Skeletal muscle satellite cell (primary cell): ENCODE measurements around the gene GSC. TPM values are rescaled to one million over a fixed set of nuclear protein-coding genes. Genes with fewer than 3 reads are reported as not detected.
A peak's percentile ranks its signal among the peaks of the same experiment; 100 is the strongest.
"Not testable (repeated sequence)": the region's sequence is repeated elsewhere in the genome, so short reads cannot be mapped to it uniquely, and the experiment has no call there.

Experiments used
- H3K27me3 ChIP-seq: 2 replicates; pipeline ENCODE4 v1.7.0; 2013; ENCODE audit warnings: low read length; ENCODE audit not compliant: control insufficient read depth, insufficient read depth
- H3K36me3 ChIP-seq: 2 replicates; pipeline ENCODE4 v1.7.0; 2013; ENCODE audit warnings: mild to moderate bottlenecking, control low read depth, low read length; ENCODE audit not compliant: insufficient read depth
- H3K4me1 ChIP-seq: 2 replicates; pipeline ENCODE4 v1.7.0; 2013; ENCODE audit warnings: low read length; ENCODE audit not compliant: control insufficient read depth, insufficient read depth
- H3K4me2 ChIP-seq: 2 replicates; pipeline ENCODE4 v1.7.0; 2013; ENCODE audit warnings: mild to moderate bottlenecking, low read length
- H3K4me3 ChIP-seq: 2 replicates; pipeline ENCODE4 v1.7.0; 2013; ENCODE audit warnings: low read length
- H3K9ac ChIP-seq: 2 replicates; pipeline ENCODE4 v1.7.0; 2013; ENCODE audit warnings: mild to moderate bottlenecking, low read depth, low read length, moderate library complexity
- H3K9me3 ChIP-seq: replicated peaks from 2 replicates; pipeline ENCODE4 v1.7.0; 2013; ENCODE audit warnings: mild to moderate bottlenecking, control low read depth, low read length
- total RNA-seq: library from RNA; depleted of rRNA; stranded (reverse); fragments of >200 nt; gene quantifications from 2 replicates; pipeline ENCODE4 v1.2.3, GENCODE V29; 2012; rRNA removed

The GSC gene
- total RNA-seq: 0.51 and 0.87 TPM in 2 replicates

DNA sequence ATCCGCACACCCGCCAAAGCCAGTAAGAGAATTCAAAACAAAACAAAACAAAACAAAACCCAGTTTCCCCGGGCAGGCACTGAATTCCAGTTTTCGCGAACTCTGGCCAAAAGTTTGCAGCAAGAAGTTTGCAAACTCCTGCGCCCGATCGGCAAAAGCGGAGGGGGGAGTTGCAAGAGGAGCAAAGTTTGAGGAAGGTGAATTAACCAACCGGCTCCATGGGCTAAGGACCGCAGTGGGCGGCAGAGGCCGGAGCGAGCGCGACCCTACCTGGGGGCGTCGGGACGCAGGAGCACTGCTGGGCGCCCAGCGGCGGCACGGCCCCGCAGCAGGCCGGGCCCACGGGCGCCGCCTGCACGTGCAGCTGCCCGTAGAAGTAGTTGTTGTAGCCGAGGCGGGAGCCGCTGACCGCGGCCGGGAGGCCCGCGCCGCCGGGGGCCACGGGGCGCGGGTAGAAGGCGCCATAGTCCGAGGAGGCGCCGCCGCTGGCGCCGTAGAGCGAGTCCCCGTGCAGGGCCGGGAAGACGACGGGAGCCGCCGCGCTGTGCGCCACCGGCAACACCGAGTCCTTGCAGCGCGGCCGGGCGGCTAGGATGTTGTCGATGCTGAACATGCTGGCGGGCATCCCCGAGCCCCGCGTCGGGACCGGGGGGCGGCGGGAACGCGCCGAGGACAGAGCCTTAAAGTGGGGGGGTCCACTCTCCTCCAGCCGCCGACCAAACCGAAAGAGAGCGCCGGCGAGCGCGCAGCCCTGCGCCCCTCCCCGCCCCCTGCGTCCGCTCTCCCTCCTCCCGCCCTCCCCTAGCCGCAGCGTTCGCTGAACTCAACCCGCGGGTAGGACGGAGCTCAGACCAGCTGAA lies at the start of gene GSC:
Gene GSC (minus strand): TSS at position 723 of the 860 bp plus-strand sequence. CDS start 98 bp downstream, at position 625.
- H3K4me2 ChIP-seq: peak within 1 kb of the TSS; percentile 87
- H3K4me1 ChIP-seq: peaks cover 16% of the 10 kb centered on the region
- H3K4me3 ChIP-seq: peak within 1 kb of the TSS; percentile 70
- H3K27me3 ChIP-seq: peaks cover 74% of the 10 kb centered on the region
- peak within 1 kb of the TSS; percentile 47 for H3K9ac ChIP-seq
- no peaks in the 10 kb centered on the region for H3K9me3 ChIP-seq
- H3K36me3 ChIP-seq: no peaks in the 10 kb centered on the region

DNA sequence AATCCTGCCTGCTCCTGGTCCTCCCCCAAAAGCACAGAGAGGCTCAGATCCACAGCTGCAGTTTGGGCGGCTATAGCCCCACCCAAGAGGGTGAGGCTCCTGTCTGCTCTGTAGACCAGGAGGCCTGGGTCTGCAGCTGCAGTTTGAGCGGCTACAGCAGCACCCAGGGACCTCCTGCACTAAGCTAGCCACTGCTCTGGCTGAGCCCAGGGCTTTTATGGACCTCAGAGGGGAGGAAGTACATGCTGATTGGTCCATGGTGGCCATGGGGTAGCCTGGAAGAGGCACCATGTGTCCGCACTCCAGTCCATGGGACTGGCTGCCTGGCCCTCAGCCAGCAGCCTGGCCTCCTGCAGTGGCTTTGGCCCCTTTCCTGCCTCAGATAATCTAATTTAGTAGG lies 49.6 kb upstream of the GSC start:
- H3K4me1 ChIP-seq: no peaks in the 10 kb centered on the region
- H3K36me3 ChIP-seq: no peaks in the 10 kb centered on the region
- H3K9ac ChIP-seq: no peak overlapping the region
- H3K27me3 ChIP-seq: no peaks in the 10 kb centered on the region
- H3K4me2 ChIP-seq: no peak overlapping the region
- peaks cover under 1% of the 10 kb centered on the region for H3K9me3 ChIP-seq
- no peak overlapping the region for H3K4me3 ChIP-seq

DNA sequence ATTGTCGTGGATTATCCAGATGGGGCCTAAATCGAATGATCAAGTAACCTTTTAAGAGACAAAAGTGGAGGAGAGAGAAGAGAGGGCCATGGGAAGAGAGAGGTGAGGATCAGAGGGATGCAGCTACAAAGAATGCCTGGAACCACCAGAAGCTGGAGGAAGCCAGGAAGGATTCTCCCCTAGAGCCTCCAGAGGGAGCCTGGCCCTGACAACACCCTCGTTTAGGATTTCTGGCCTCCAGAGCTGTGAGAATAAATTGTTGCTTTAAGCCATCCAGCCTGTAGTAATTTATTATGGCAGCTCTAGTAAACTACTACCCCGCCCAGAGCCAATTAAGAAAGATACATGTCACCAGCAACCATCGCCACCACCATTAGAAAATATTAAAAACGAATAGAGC lies 46.2 kb upstream of the GSC start:
- no peak overlapping the region for H3K4me2 ChIP-seq
- no peaks in the 10 kb centered on the region for H3K36me3 ChIP-seq
- H3K9me3 ChIP-seq: no peaks in the 10 kb centered on the region
- no peak overlapping the region for H3K4me3 ChIP-seq
- H3K9ac ChIP-seq: no peak overlapping the region
- no peaks in the 10 kb centered on the region for H3K27me3 ChIP-seq
- no peaks in the 10 kb centered on the region for H3K4me1 ChIP-seq

DNA sequence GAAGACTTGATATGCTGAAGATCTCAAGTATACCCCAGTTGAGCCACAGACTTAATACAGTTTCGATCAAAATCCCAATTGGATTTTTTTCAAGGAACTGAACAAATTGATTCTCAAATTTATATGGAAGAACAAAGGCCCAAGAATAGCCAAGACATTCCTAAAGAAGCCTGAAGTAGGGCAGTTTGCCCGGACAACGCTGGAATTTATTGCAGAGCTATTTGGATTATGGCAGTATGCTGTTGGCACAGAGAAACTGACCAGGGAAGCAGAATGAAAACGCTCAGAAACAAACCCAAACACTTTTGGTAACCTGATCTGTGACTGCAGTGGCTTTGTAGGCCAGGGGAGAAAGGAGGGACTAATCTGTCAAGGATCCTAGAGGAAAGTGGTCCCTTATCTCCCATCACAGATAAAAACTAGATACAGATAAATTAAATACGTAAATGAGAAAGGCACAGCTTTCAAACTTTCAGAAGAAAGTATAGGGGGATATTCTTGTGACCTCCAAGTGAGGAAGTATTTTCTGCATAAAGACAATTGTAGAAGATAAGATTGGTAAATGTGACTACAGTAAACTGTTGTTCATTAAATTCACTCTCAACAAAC lies 35.9 kb upstream of the GSC start:
- no peaks in the 10 kb centered on the region for H3K36me3 ChIP-seq
- no peak overlapping the region for H3K4me3 ChIP-seq
- H3K4me1 ChIP-seq: no peaks in the 10 kb centered on the region
- H3K9ac ChIP-seq: no peak overlapping the region
- no peaks in the 10 kb centered on the region for H3K9me3 ChIP-seq
- no peak overlapping the region for H3K4me2 ChIP-seq
- H3K27me3 ChIP-seq: no peaks in the 10 kb centered on the region

GRCh38 chr14:94801225-94801624 lies 31.3 kb upstream of the GSC start:
- Histone ChIP-seq H3K36me3 (no peaks in the 10 kb centered on the region), H3K4me1 (no peaks in the 10 kb centered on the region), H3K27me3 (no peaks in the 10 kb centered on the region)

DNA sequence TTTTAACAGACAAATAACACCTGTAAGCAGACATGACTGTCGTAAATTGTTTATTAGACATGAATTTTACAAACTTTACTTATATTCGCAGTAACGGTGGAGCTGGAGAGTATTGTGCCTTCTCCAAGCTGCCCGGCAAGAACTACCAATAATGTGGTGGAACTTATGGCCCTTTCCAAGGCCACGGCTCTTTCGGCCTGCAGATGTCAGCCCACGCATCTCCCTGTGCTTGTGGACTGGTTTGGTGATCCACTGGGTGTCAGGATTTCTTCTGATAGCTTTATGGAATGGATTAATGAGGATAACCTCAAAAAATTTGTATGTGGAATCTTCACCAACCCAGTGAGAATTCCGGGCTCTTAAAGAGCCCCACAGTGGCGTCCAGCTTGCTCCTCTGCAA lies 30.9 kb upstream of the GSC start:
- not testable (repeated sequence) for H3K4me3 ChIP-seq, H3K9me3 ChIP-seq, H3K9ac ChIP-seq, H3K27me3 ChIP-seq, H3K36me3 ChIP-seq, H3K4me1 ChIP-seq, H3K4me2 ChIP-seq

More at GRCh38 chr14:94801225-94801624, 31.3 kb upstream of the GSC start:
- no peak overlapping the region for H3K4me3 ChIP-seq
- H3K9me3 ChIP-seq: no peaks in the 10 kb centered on the region
- no peak overlapping the region for H3K9ac ChIP-seq
- H3K4me2 ChIP-seq: no peak overlapping the region

- H3K4me1 ChIP-seq: no peaks in the 10 kb centered on the region
Measured at GRCh38 chr14:94797887-94798286, 28.0 kb upstream of the GSC start.

DNA sequence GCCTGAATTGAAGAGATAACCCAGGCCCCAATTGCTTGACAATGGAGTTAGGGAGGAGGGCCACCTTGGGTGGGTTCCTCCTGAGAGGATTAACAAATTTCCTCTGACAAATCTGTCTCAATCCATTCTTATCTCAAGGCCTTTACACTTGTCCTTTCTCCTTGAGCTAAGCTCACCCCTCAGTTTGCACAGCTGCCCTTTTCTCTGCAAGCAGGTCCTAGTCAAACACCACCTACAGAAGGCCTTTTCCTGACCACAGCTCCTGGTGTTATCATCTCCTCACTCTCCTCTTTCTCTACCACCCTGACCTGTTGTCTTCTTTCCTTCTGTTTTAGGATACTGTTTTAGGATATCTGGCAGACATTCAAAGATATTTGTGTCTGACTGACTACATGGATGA lies 26.4 kb upstream of the GSC start:
- H3K9ac ChIP-seq: no peak overlapping the region
- H3K4me3 ChIP-seq: no peak overlapping the region
- no peak overlapping the region for H3K4me2 ChIP-seq
- no peaks in the 10 kb centered on the region for H3K36me3 ChIP-seq
- no peaks in the 10 kb centered on the region for H3K9me3 ChIP-seq
- H3K4me1 ChIP-seq: no peaks in the 10 kb centered on the region
- H3K27me3 ChIP-seq: no peaks in the 10 kb centered on the region

More at GRCh38 chr14:94797887-94798286, 28.0 kb upstream of the GSC start:
- H3K9me3 ChIP-seq: no peaks in the 10 kb centered on the region
- H3K36me3 ChIP-seq: no peaks in the 10 kb centered on the region
- H3K4me3 ChIP-seq: no peak overlapping the region
- H3K9ac ChIP-seq: no peak overlapping the region
- H3K27me3 ChIP-seq: no peaks in the 10 kb centered on the region
- no peak overlapping the region for H3K4me2 ChIP-seq

DNA sequence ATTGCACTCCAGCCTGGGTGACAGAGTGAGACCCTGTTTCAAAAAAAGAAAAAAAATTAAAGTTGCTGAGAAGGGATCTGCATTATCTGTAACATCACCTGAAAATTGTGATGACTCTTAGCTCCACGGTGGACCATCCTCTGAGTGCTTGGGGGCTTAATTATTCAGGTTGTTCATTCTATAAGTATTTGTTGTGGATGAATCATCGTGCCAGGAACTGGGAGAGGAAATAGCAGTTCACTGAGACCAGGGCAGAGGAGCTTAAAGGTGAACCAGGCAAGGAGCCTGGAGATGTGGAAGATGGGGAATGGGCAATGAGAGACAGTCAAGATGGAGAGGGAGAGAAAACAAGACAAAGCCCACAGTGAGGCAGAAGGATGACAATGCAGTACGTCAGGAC lies 25.5 kb upstream of the GSC start:
- Histone ChIP-seq H3K36me3 (no peaks in the 10 kb centered on the region), H3K27me3 (no peaks in the 10 kb centered on the region), H3K4me2 (no peak overlapping the region), H3K9me3 (no peaks in the 10 kb centered on the region), H3K4me1 (no peaks in the 10 kb centered on the region), H3K9ac (no peak overlapping the region), H3K4me3 (no peak overlapping the region)

GRCh38 chr14:94793901-94794300 lies 24.0 kb upstream of the GSC start:
- H3K27me3 ChIP-seq: no peaks in the 10 kb centered on the region
- no peaks in the 10 kb centered on the region for H3K36me3 ChIP-seq
- no peak overlapping the region for H3K4me2 ChIP-seq
- no peak overlapping the region for H3K4me3 ChIP-seq
- H3K9me3 ChIP-seq: no peaks in the 10 kb centered on the region
- no peaks in the 10 kb centered on the region for H3K4me1 ChIP-seq
- H3K9ac ChIP-seq: no peak overlapping the region

DNA sequence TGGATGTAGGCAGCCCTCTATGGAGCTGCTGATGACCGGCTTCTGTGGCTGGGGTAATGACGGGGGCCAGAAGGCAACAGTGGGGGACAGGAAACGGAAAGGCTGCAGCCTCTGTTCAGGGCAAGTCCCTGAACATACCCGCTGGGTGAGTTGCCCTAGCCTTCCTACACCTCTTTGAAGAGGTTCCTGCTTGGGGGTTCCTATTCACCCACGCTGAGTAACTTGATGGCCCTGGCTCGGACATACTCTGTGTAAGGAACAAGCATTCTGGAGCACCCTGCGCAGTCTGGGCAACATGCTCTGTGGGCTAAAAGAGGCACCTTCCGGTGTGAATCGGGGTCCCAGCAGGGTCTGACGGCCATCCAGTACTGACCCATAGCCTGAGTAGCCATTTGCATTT lies 17.7 kb upstream of the GSC start:
- no peak overlapping the region for H3K9ac ChIP-seq
- H3K27me3 ChIP-seq: no peaks in the 10 kb centered on the region
- H3K9me3 ChIP-seq: no peaks in the 10 kb centered on the region
- H3K4me3 ChIP-seq: no peak overlapping the region
- H3K36me3 ChIP-seq: no peaks in the 10 kb centered on the region
- no peaks in the 10 kb centered on the region for H3K4me1 ChIP-seq
- no peak overlapping the region for H3K4me2 ChIP-seq

GRCh38 chr14:94787092-94787491 lies 17.2 kb upstream of the GSC start:
- Histone ChIP-seq H3K4me2 (no peak overlapping the region), H3K27me3 (no peaks in the 10 kb centered on the region), H3K9ac (no peak overlapping the region), H3K36me3 (no peaks in the 10 kb centered on the region), H3K9me3 (no peaks in the 10 kb centered on the region), H3K4me3 (no peak overlapping the region), H3K4me1 (no peaks in the 10 kb centered on the region)
